HTR-8/SVneo (cell line): ENCODE data around the gene BCL11A.
"Not testable (repeated sequence)": the region's sequence is repeated elsewhere in the genome, so short reads cannot be mapped to it uniquely, and the experiment has no call there.

Source experiments
- DNase-seq: peaks from one replicate; pipeline ENCODE4 v3.0.0; 2011; ENCODE audit warnings: low spot score, mixed read lengths; ENCODE audit not compliant: insufficient read length
- FAIRE-seq: peaks from 2 replicates; lab custom pipeline; 2011; peaks lifted over from hg19 to GRCh38; lab: Jason Lieb, UNC

The BCL11A gene

DNA sequence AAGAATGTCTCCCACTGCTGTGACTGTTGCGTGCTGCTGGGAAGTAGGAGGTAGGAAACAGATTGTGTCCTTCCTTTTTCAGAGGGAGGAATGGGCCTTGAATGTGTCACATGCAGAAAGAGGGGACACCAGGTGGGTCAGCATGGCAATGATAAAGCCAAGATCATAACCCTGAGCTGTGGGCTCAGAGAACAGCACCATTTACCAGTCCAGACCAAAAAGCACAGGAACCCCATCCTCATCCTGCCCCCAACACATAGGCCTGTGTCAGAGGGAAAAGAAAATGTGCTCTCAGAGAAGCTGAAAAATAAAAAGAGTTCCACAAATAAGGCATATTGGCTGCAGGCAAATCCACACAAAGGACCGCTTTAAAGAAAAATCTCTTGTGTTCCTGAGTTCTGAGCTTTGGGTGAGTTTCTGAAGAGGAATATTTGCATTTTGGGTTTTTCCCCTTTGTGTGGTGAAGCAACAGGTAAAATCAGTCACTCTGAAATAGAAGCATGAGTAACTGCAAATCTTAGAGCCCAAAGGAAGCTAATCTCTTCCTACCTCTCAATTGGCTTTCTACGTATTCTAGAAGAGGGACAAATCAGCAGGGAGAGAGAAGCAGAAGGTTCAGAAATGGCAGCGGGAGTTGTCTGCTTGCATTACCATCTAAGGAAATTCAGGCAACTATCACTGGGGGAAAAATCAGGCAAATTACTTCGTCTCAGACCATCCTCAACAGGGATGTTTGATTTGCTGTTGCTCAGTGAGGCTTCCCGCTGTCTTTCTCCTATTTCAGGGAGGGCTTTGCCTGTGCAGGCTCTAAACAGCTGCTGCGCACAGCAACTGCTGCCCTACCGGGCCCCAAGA lies 106.8 kb downstream of the BCL11A start:
- FAIRE-seq: no peak
- DNase-seq: no peak

DNA sequence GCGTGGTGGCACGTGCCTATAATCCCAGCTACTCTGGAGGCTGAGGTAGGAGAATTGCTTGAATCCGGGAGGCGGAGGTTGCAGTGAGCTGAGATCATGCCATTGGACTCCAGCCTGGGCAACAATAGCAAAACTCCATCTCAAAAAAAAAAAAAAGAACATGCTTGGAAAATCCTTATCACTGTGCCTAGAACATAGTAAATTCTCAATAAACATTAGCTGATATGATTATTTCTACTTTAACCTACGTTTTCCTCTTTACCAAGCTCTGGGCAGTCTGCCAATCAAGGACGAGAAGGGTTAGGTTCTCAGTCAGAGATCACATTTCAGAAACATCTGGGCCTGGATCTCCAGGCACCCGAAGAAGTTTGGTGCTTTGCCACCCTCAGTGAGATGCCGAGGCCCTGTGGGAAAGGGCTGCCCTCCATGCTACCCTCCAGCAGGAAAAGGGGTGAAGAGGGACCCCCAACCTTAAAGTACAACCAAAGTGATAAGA lies 107.7 kb downstream of the BCL11A start:
- DNase-seq (no peak), FAIRE-seq (no peak)

DNA sequence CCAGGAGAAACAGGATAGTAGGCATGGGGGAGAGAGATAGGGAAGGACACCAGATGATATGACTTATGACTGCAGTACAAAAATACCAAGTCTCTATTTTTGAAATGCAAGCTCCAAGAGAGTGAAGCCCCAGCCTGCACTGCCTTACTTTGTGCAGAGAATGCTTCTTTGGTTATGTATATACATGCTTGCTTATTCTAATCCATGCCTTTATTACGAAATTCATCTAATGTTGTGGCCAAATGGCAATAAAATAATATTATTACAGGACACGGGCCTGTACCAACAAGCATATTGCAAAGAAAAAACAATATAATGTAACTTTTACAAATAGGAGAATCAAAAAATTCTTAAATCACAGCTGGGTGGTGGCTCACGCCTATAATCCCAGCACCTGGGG lies 110.8 kb downstream of the BCL11A start:
- FAIRE-seq (no peak), DNase-seq (no peak)

DNA sequence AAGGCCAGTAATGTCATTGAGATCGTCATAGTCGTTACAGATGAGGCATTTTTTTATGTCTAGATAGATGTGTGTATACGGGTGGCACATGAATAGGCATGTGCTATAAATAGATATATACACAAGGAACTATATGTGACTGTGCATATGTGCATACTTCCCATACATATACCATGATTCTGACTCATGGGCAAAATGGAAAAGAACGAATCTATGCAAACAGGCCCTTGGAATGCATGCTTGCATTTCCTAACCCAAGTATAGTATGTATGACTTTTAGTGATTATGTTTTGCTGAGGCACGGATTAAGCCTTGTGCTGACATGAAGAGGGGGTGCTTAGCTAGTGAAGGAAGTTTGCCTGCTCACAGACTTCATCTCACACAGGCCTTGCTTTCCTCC lies 111.7 kb downstream of the BCL11A start:
- FAIRE-seq: no peak

DNA sequence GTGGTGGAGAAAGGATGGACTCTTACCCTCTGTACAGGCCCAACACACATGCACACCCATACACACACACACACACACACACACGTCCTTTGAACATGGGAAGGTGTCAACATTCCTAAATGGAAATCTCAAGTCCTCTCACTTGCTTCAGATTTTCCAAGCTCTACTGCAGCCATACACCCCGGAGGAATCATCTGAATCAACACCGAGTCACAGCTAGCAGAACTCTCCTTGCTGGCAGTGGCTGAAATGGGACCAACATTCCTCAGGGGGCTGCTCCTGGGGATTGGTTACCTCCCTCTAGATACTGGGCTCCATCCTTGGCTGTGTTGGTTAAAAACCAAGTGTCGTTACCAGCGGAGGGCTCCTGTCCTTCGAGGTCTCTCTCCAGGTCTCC lies 112.7 kb downstream of the BCL11A start:
- FAIRE-seq (no peak), DNase-seq (no peak)

More for the DNA sequence above, 111.7 kb downstream of the BCL11A start:
- no peak for DNase-seq

DNA sequence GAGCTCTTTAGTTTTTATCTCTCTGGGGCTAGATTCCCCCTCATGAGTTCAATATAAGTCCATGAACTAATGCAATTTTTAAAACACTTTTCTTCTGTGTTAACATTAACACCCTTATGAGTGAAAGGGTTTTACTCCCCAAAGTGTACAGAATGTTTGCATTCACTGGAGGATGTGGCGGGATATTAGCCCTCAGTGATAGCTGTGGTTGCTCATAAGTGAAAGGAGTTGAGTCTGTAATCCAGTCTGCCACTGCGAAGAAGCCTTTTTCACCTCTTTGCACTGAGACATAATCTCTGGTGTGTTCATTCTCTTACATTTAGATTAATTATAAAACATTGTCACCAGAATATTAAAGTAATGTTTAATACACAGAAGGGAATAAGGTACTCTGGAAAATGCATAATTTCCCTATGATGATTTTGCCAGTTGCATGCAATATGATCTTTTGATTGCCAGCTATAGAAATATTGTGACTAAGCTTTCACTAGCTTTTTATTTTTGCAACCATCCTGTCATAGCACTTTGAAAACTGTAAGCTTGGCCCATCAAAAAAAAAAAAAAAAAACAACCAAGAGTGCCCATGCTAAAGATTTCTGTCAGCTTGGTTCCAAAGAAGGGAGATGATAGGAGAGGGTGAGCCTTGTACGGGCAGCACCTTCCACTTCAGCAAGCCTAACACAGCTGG lies 113.2 kb downstream of the BCL11A start:
- FAIRE-seq: no peak
- DNase-seq: no peak

DNA sequence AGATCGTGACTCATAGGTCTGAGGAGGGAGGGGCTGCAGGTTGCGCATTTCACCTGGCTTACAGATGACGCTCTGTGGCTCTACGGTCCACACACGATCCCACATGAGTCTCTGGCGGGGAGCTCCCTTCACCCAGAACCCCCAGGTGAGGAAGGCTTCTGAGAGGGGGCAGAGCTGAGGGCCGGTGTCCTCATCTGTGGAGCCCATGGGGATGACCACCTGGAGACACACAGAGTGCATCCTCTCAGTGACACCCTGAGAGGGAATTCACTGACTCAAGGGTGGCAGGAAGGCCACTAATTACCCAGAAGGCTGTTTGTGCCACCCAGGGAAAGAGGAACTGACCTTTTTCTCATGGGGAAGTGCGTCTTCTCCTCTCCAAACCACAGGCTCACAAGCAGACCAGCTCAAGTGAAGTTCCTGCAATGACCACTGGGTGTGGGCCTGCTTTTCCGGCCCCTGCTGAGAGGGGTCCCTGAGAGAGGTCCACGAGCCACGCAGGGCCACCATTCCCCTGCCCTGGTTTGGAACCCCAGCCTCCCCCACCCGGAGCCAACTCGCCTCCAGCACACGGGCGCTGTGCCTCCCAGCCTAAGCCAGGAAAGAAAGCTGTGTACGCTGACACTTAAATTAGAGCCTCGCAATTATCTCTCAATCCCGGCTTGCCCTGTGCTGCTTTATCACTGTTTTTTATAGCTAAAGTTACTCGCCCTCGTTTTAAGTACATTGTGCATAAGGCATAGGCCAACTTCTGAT lies 114.1 kb downstream of the BCL11A start:
- DNase-seq (no peak), FAIRE-seq (no peak)

DNA sequence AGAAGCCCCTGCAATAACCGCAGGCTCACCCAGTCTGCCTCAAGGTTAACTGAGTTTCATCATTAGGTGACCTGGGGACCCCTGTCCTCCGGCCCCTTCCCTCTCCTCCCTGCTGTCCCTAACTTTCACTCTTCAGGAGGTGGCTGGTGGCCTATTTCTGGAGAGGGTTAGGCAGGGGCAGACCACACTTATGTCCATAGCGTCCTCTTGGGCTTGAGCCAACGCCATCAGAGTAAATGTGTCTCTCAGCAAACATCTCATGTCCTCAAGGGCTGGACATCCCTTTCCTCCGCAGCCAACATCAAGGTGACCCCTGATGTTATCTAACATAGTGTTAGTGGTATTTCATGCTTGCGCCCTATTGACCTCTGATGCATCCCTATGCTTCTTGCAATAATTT lies 114.8 kb downstream of the BCL11A start:
- no peak for DNase-seq
- no peak for FAIRE-seq

DNA sequence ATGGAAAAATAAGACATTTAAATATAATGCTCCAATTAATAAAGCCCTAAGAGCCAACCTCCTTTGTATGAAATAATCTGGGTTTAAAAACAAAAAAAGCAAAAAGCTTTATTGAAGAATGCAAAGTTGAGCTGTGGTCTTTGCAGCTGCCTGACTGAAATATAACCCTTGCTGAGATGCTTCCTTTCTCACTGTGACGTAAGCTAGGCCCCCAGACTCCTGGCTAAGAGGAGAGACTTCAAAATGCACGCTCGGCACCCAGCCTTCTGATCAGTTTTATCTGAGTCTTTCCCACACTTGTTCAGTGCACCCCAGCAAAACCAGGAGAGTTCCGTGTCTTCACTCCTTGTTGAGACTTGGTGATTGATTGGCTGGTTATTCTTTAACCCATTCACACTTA lies 115.3 kb downstream of the BCL11A start:
- FAIRE-seq (no peak), DNase-seq (no peak)

DNA sequence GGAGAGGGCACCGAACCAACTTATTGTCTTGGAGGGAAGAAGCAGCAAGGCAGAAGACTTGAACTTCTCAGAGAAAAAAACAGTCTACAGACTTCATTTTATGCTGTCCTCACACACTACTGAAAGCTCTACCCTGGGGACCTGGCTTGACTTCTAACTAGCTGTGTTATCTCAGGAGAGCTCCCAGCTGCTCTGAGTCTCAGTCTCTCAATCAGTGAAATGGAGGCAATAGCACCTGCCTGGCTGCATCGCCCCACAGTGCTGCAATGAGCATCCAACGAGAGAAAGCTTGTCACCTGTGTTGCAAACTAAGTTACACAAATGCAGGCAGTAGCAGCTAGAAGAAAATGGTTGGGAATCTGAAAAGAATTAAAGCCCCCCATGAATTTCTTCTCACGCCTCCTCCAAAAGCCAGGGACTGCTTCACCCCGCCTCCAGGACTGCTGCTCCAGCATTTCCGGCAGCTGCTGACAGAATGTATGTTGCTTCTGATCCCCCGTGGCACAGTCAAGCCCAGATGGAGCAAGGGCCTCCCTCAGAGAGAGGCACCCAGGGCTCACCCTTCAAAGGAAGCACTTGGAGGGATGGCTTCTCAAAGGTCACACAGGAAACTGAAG lies 116.3 kb downstream of the BCL11A start:
- no peak for DNase-seq
- FAIRE-seq: no peak

DNA sequence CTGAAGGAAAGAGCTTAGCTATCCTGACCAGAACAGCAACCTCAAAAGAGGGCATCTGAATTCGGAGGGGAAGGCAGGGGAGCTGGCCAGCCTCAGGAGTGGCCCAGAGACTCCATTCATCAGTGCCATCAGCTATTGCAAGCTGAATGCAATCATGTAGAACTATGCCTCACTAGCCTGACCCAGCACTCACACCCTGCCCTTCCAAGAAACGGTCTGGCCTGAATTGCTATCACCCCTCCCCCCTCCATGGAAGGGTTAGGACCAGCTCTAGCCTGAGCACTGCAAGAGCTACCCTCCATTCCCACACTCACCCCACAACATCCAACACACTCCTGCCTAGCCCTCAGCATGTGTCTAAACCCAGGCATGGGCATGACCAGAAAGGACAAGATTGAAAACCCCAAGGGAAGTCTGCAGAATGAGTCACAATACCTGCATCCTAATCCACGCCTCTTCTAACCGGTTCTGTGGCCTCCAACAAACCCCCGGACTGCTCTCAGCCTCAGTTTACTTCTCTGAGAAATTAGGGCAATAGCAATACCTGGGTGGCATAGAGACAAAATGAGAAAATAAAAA lies 120.3 kb downstream of the BCL11A start:
- FAIRE-seq: no peak
- DNase-seq: no peak

DNA sequence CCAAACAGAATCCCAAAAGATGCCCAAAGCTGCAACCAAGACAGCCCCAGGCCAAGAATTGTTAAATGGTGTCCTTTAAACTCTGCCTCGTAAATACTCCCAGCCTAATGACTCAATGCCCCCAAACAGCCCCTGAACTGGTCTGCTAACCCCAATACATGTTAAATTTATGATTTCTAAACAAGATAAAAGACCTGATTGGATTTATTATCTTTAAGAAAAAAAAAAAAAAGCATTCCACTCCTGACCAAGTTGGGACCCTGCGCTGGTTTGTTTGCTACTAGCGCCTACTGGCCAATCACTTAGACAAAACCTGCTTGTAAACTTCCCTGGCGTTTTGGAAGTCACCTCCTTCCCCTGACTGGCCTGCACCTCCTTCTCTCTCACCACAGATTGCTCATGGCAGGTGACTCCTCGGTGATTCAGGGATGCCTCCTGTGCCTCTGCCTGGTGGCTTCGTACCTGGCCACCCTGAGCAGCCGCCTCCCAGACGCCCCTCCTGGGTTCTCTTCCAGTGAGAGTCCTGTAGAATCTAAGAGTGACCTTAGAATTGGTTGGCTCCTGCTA lies 121.3 kb downstream of the BCL11A start:
- no peak for DNase-seq
- no peak for FAIRE-seq

DNA sequence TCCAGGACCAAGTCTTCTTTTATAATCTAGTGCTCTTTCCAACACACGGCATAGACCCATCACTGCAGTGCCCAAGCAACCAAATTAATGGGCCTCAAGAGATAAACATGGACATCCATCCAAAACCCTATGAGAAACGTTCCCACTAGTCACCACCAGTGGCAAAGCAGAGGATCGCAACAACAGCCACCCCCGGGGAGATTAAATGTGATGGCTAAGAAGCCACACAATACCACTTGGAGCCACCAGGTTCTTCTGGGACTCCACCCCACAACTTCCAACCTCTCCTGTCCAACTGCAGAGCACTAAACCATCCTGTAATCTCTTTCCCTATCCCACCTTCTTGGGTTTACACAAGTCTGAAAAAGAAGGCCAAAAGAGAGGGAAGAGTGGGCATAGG lies 123.8 kb downstream of the BCL11A start:
- no peak for FAIRE-seq
- DNase-seq: no peak

DNA sequence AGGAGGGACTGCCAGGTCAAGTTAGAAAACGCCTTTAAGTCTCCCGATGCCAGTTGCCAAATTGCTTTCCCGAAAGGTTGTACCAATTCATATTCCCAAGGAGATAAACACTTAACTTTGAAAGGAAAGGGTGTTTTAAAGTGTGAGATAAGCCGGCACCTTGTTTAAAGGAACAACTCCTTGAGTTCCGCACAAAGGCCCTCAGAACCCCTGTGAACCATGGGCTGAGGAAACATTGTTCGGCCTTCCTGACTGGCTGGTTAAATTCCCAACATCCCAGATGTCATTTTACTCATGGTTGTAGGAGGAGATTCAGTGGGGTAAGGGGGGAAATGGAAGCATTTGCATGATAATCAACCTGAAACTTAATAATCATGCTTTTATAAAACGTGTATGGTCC lies 126.6 kb downstream of the BCL11A start:
- DNase-seq (no peak), FAIRE-seq (no peak)

DNA sequence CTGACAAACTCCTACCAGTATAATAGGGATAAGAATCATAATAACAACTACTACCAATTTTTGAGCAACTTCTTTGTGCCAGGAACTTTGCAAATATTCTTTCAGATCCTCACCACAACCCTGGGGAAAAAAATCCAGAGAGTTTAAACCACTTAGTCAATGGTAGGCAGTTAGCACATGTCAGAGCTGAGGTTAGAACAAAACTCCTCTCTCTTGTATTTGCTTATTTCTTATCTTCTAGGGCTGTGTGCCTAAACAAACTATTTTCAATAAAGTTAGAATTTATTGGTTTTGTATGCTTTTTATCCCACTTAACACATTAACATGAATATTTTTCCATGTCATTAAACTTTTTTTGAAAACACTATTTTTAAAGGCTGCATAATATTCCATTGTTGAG lies 127.1 kb downstream of the BCL11A start:
- no peak for FAIRE-seq
- no peak for DNase-seq

DNA sequence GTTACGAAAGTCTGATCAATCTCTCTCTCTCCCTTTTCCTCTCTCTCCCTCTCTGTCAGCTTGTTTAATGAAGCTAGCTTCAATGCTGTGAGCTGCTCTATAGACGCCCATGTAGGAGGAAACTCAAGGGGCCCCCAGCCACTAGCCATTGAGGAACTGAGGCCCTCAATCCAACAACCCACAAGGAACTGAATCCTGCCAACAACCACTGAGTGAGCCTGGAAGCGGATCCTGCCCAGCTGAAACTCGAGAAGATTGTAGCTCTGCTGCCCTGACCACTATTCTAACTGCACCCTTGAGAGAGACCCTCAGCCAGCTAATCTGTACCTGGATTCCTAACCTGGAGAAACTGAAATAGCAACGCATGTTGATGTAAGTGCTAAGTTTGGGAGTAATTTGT lies 129.2 kb downstream of the BCL11A start:
- DNase-seq (no peak), FAIRE-seq (no peak)

DNA sequence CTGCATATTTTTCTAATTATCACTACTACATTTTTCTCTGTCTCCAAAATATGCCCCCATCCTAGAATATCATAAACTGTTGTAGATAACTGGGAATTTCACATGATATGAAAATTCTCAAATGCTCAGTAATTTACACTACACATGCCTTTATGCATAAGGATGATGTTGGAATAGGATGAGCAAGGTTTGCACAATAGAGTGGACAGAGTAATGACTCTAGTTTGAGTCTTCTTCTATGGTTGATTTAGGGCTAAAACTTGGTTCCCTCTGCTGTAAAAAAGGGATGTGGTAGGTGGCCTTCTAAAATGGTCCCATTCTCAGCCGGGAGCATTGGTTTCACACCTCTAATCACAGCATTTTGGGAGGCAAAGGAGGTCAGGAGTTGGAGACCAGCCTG lies 129.9 kb downstream of the BCL11A start:
- DNase-seq (no peak), FAIRE-seq (no peak)

DNA sequence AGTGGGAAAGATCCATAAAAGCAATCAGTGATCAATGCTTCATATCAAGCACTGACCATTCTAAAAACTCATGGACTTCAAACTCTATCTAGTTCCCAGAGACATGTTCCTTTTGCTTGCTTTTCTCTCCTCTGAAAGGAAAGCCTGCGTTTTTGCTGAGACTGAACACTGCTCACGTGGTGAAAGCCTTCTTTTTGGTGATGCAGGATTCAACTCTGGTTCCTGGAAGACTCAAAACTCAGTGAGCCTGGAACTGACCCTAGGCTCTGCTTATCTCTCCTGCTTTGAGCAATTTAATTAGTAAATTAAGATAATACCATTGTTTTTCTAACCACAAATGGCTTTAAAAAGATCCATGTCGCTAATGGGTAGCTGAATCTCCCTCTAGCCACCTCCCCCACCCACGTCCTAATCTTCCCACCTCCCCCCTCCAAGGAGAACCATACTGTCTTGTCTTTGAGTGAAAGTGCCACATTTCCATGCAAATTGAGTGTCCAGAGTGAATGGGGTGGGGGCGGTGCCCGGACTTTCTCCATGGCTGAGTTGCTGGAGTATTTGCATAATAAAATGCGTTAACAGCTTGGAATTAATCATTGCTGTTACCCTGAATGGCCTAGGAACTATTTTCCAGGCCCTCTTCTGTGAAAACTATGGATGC lies 130.5 kb downstream of the BCL11A start:
- FAIRE-seq (no peak), DNase-seq (no peak)

DNA sequence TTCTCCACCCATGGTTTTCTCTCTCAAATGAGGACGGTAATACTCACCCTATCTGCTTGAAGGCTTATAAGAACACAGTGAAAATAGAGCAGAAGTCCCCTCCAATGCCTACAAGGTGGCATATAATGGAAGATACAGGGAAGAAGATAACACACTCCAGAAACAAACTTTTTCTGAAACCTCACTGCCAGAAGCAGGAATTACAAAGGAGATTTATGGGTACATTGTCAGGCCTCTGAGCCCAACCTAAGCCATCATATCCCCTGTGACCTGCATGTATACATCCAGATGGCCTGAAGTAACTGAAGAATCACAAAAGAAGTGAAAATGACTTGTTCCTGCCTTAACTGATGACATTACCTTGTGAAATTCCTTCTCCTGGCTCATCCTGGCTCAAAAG lies 136.2 kb downstream of the BCL11A start:
- not testable (repeated sequence) for DNase-seq, FAIRE-seq
